Natural killer cell treated with Interleukin-12 subunit alpha and Interleukin-12 subunit beta and Interleukin-15 and Interleukin-18, amount 100 ng/mL, for 72 hours (primary cell): ENCODE data around the gene DEPDC1B. TPM values are rescaled to one million over a fixed set of nuclear protein-coding genes. Genes with fewer than 3 reads are reported as not detected.
"Not testable (repeated sequence)": the region's sequence is repeated elsewhere in the genome, so short reads cannot be mapped to it uniquely, and the experiment has no call there.

Experiments
- ATAC-seq, 2 donors: fragments of 150-1000 bp; cut with Tn5 transposase in 1 of 2; sonication (Bioruptor Pico), chemical (Tn5 transposase) in 1 of 2; 2 replicates each; pipeline ENCODE4 v1.10.0; 2021
- DNase-seq: peaks from one replicate; pipeline ENCODE4 v3.0.0; 2022; ENCODE audit warnings: low spot score
- H3K27ac Mint-ChIP-seq, 2 donors: 1 replicate in 1 of 2; 2 replicates in 1 of 2; pipeline ENCODE4 v1.8.0; 2022; ENCODE audit warnings: mixed read lengths in 2 of 2, mild to moderate bottlenecking in 1 of 2, moderate library complexity in 1 of 2
- H3K27me3 Mint-ChIP-seq, 2 donors: 1 replicate in 1 of 2; 2 replicates in 1 of 2; pipeline ENCODE4 v1.8.0; 2022; ENCODE audit warnings: mixed read lengths in 2 of 2
- H3K36me3 Mint-ChIP-seq: one replicate; pipeline ENCODE4 v1.8.0; 2022; ENCODE audit warnings: mixed read lengths
- H3K4me1 Mint-ChIP-seq, 2 donors: 1 replicate in 1 of 2; 2 replicates in 1 of 2; pipeline ENCODE4 v1.8.0; 2022; ENCODE audit warnings: low read depth in 2 of 2, mixed read lengths in 2 of 2, mild to moderate bottlenecking in 1 of 2
- H3K4me3 Mint-ChIP-seq: one replicate; pipeline ENCODE4 v1.8.0; 2022; ENCODE audit warnings: mixed read lengths
- H3K9me3 Mint-ChIP-seq: 2 replicates; pipeline ENCODE4 v1.8.0; 2022; ENCODE audit warnings: mixed read lengths
- total RNA-seq, 2 donors: library from RNA; stranded (reverse); gene quantifications; one replicate each; pipeline ENCODE4 v1.2.3, GENCODE V29; 2022

The DEPDC1B gene
- total RNA-seq, 2 donors from 2014 or later: 14.8 to 30.0 TPM

DNA sequence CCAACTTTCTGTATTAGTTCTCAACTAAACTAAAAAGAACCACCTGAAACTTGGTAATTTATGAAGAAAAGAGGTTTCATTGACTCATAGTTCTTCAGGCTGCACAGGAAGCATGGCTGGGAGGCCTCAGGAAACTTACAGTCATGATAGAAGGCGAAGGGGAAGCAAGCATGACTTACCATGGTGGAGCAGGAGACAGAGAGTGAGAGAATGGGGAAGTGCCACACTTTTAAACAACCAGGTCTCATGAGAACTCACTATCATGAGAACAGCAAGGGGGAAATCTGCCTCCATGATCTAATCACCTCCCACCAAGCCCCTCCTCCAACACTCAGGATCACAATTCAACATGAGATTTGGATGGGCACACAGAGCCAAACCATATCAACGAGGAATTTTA is 123.5 kb downstream of the DEPDC1B start:
- no peak overlapping the region for H3K4me3 Mint-ChIP-seq

GRCh38 chr5:60568646-60569045 is 131.3 kb downstream of the DEPDC1B start:
- H3K36me3 Mint-ChIP-seq: peaks cover 14% of the 10 kb centered on the region
- H3K27me3 Mint-ChIP-seq: no peaks in the 10 kb centered on the region
- DNase-seq (no peak), ATAC-seq (no peak)
- no peak overlapping the region for H3K4me3 Mint-ChIP-seq
- H3K27ac Mint-ChIP-seq: no peak overlapping the region
- H3K4me1 Mint-ChIP-seq: no peaks in the 10 kb centered on the region
- peaks cover 8% of the 10 kb centered on the region for H3K9me3 Mint-ChIP-seq

More for the DNA sequence above, 123.5 kb downstream of the DEPDC1B start:
- H3K27me3 Mint-ChIP-seq: no peaks in the 10 kb centered on the region
- H3K36me3 Mint-ChIP-seq: peaks cover 16% of the 10 kb centered on the region
- peaks cover 6% of the 10 kb centered on the region for H3K9me3 Mint-ChIP-seq
- H3K4me1 Mint-ChIP-seq: peaks cover 0 to 8% of the 10 kb centered on the region in 2 donors
- no peak for ATAC-seq
- H3K27ac Mint-ChIP-seq: no peak overlapping the region
- no peak for DNase-seq

DNA sequence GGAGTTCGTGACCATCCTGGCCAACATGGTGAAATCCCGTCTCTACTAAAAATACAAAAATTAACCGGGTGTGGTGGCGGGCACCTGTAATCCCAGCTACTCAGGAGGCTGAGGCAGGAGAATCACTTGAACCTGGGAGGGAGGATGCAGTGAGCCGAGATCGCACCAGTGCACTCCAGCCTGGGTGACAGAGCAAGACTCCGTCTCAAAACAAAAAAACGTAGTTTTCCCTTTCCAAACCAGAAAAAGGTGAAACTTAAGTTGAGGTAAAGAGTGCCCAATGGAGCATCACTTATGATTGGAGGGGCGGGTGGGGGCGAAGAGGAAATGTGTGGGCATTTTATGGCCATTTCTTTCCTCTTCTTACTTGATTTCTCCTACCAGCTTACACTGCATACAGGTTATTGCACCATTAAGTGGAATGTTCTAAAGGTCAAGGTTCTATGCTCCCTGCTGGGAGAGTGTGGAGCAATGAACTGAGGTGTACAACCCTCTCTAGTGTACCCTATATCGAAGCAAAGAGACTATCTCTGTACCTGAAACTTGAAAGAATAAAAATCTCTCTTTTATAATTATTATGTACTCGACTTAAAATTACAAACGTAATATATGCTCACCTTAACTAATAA is 136.2 kb downstream of the DEPDC1B start:
- no peak overlapping the region for H3K4me3 Mint-ChIP-seq
- H3K27me3 Mint-ChIP-seq: no peaks in the 10 kb centered on the region
- H3K36me3 Mint-ChIP-seq: no peaks in the 10 kb centered on the region
- no peak overlapping the region for H3K27ac Mint-ChIP-seq
- ATAC-seq (no peak), DNase-seq (no peak)
- H3K9me3 Mint-ChIP-seq: peaks cover 5% of the 10 kb centered on the region
- H3K4me1 Mint-ChIP-seq: no peaks in the 10 kb centered on the region

DNA sequence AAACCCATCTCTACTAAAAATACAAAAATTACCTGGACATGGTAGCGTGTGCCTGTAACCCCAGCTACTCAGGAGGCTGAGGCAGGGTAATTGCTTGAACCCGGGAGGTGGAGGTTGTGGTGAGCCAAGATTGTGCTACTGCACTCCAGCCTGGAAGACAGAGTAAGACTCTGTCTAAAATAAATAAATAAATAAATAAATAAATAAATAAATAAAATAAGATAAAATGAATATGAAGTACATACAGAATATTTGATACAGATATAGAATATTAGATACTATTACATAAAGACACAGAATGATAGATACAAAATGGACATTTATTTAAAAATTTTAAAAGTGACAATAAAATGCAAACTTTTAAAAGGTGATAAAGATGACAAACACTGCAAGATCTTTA is 146.7 kb downstream of the DEPDC1B start:
- DNase-seq, ATAC-seq, H3K4me3 Mint-ChIP-seq, H3K9me3 Mint-ChIP-seq, H3K36me3 Mint-ChIP-seq, H3K27ac Mint-ChIP-seq, H3K4me1 Mint-ChIP-seq: not testable (repeated sequence)
- peaks cover 0 to 12% of the 10 kb centered on the region in 2 donors for H3K27me3 Mint-ChIP-seq

- peaks cover 4% of the 10 kb centered on the region for H3K9me3 Mint-ChIP-seq
- no peak for DNase-seq
- H3K27ac Mint-ChIP-seq: no peak overlapping the region
- peaks cover 0 to 12% of the 10 kb centered on the region in 2 donors for H3K27me3 Mint-ChIP-seq
- H3K4me1 Mint-ChIP-seq: no peaks in the 10 kb centered on the region
- H3K36me3 Mint-ChIP-seq: peaks cover 5% of the 10 kb centered on the region
- H3K4me3 Mint-ChIP-seq: no peak overlapping the region
- no peak for ATAC-seq
Observed at GRCh38 chr5:60551829-60552228, 148.1 kb downstream of the DEPDC1B start.

DNA sequence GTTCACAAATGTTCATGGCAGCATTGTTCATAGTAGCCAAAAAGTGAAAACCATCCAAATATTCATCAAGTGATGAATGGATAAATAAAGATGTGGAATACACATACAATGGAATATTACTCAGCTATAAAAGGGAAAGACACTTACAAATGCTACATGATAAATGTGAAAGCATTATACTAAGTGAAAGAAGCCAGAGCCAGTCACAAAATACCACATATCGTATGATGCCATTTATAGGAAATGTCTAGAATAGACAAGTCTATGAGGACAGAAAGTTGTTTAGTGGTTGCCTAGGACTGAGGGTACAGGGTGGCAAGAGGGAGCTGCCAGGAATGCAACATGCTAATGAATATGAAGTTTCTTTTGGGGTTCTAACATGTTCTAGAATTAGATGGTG is 148.7 kb downstream of the DEPDC1B start:
- Mint-ChIP-seq H3K27ac (no peak overlapping the region), H3K9me3 (peaks cover 4% of the 10 kb centered on the region), H3K27me3 (peaks cover 0 to 12% of the 10 kb centered on the region in 2 donors)

DNA sequence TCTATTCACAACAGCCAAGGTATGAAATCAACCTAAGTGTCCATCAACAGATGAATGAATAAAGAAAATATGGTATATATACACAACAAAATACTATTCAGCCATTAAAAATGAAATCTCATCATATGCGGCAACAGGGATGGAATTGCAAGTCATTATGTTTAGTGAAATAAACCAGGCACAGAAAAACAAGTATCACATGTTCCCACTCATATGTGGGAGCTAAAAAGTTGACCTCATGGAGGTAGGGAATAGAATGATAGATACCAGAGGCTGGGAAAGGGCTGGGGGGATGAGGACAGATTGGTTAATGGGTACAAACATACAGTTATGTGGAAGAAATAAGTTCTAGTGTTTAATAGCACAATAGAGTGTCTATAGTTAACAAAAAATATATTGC is 149.7 kb downstream of the DEPDC1B start:
- peaks cover 4% of the 10 kb centered on the region for H3K9me3 Mint-ChIP-seq
- no peak overlapping the region for H3K27ac Mint-ChIP-seq
- peaks cover 0 to 12% of the 10 kb centered on the region in 2 donors for H3K27me3 Mint-ChIP-seq
- H3K36me3 Mint-ChIP-seq: peaks cover 5% of the 10 kb centered on the region
- no peaks in the 10 kb centered on the region for H3K4me1 Mint-ChIP-seq
- no peak overlapping the region for H3K4me3 Mint-ChIP-seq
- DNase-seq: no peak
- no peak for ATAC-seq

More for the DNA sequence above, 148.7 kb downstream of the DEPDC1B start:
- no peak overlapping the region for H3K4me3 Mint-ChIP-seq
- no peaks in the 10 kb centered on the region for H3K4me1 Mint-ChIP-seq
- ATAC-seq (no peak), DNase-seq (no peak)
- H3K36me3 Mint-ChIP-seq: peaks cover 5% of the 10 kb centered on the region

GRCh38 chr5:60549841-60550240 is 150.1 kb downstream of the DEPDC1B start:
- H3K27me3 Mint-ChIP-seq: peaks cover 0 to 12% of the 10 kb centered on the region in 2 donors
- peaks cover under 1% of the 10 kb centered on the region for H3K36me3 Mint-ChIP-seq
- no peak overlapping the region for H3K27ac Mint-ChIP-seq
- H3K9me3 Mint-ChIP-seq: peaks cover 2% of the 10 kb centered on the region
- H3K4me1 Mint-ChIP-seq: no peaks in the 10 kb centered on the region
- DNase-seq (no peak), ATAC-seq (no peak)
- no peak overlapping the region for H3K4me3 Mint-ChIP-seq

Other genes starting within 250 kb of the DEPDC1B start
- gene ELOVL7, start 144.1 kb upstream of the DEPDC1B start, total RNA-seq: under 1 TPM in 1 of 2 donors, not detected in 1; 0.42 TPM
- gene ERCC8, start 244.9 kb upstream of the DEPDC1B start, total RNA-seq: 1 to 10 TPM; 8.9 to 9.1 TPM
- gene NDUFAF2, start 245.0 kb upstream of the DEPDC1B start, total RNA-seq: 10 to 100 TPM; 18.6 to 29.3 TPM